Measurements from ENCODE around the gene CEBPZ. TPM values are rescaled to one million over a fixed set of nuclear protein-coding genes. Genes with fewer than 3 reads are reported as not detected.

The CEBPZ gene
- total and polyA plus RNA-seq, 2 donors (not counting 3 experiments of a cell fraction or from before 2014, with no cell fraction given): 3.6 to 46.9 TPM

- no peak overlapping the region for H2AFZ ChIP-seq (ENCODE audit: low read depth, low read length)
- H3K36me3 ChIP-seq (ENCODE audit: control insufficient read depth in 2 of 2, extremely low read depth in 1 of 2, insufficient read depth in 2 of 2, low read length in 2 of 2): peaks cover 2 to 11% of the 10 kb centered on the region in 2 experiments
- no peaks in the 10 kb centered on the region for H4K20me1 ChIP-seq (replicated peaks; ENCODE audit: control insufficient read depth, extremely low read depth, insufficient read depth, low read length)
- ChIA-PET CTCF (interaction anchor here (1.7 kb wide), 1 partner anchor 609 kb away, joined by 5 read pairs; no protein-coding TSS in a partner anchor), POLR2A (no interaction called here)
- TF ChIP-seq FOS (IDR thresholded peaks at IDR 0.05; ENCODE audit: borderline replicate concordance, insufficient read depth, low read length) (no peak), JUN (IDR thresholded peaks at IDR 0.05; ENCODE audit: borderline replicate concordance, insufficient read depth, insufficient read length, low read depth) (no peak), EZH2 (IDR thresholded peaks at IDR 0.05; ENCODE audit: borderline replicate concordance, low read depth, low read length, severe bottlenecking) (no peak), POLR2A (IDR thresholded peaks at IDR 0.05; ENCODE audit: low read depth, low read length) (no peak), CTCF (IDR thresholded peaks at IDR 0.05; ENCODE audit: extremely low read depth in 1 of 2, insufficient read depth in 1 of 2, low read depth in 1 of 2, low read length in 2 of 2) (no peak), POLR2AphosphoS5 (IDR thresholded peaks at IDR 0.05; ENCODE audit: insufficient read depth, low read depth, low read length) (no peak), GATA2 (IDR thresholded peaks at IDR 0.05; ENCODE audit: insufficient read depth, insufficient read length, low read depth, low read length) (no peak), MAX (IDR thresholded peaks at IDR 0.05; ENCODE audit: insufficient read depth, insufficient read length) (no peak), MYC (IDR thresholded peaks at IDR 0.05; ENCODE audit: low read depth, low read length) (no peak)
- no peaks in the 10 kb centered on the region for H3K79me2 ChIP-seq (ENCODE audit: control insufficient read depth, insufficient read depth, low read length)
- H3K9ac ChIP-seq (replicated peaks; ENCODE audit: extremely low read depth, insufficient read depth, low read length): no peak overlapping the region
- DNase-seq (ENCODE audit: low read depth, low spot score): no peak
- no peaks in the 10 kb centered on the region for H3K27me3 ChIP-seq (ENCODE audit: control insufficient read depth in 2 of 2, insufficient read depth in 2 of 2, low read length in 2 of 2)
- intact Hi-C loops (cut with micrococcal nuclease) (no loop called here), dilution Hi-C loops (cut with MboI; ENCODE audit: extremely low pct_ligation_motif_present, low sequenced_read_pairs) (no loop called here)
- no peak overlapping the region for H3K4me3 ChIP-seq (replicated peaks in 1 of 3; ENCODE audit: insufficient read depth in 1 of 3, low read depth in 1 of 3, low read length in 3 of 3)
- FAIRE-seq: no peak
- no peak overlapping the region for H3K27ac ChIP-seq (ENCODE audit: insufficient read depth, low read depth, low read length)
- no peaks in the 10 kb centered on the region for H3K4me1 ChIP-seq (ENCODE audit: control insufficient read depth, extremely low read depth, insufficient read depth, low read length)
- no peak overlapping the region for H3K4me2 ChIP-seq (ENCODE audit: insufficient read depth, low read length)
- H3K9me1 ChIP-seq (replicated peaks; ENCODE audit: control insufficient read depth, extremely low read depth, insufficient read depth, low read length): no peaks in the 10 kb centered on the region
- BruUV-seq (replicated peaks): no TSS peak
- H3K9me3 ChIP-seq (replicated peaks; ENCODE audit: control insufficient read depth, insufficient read depth, low read length): no peaks in the 10 kb centered on the region
Observed at GRCh38 chr2:37268111-37268510, 36.7 kb upstream of the CEBPZ start.
